Spinal cord (tissue), 10 donors: ENCODE data around the gene TRAF3IP1. TPM values are rescaled to one million over a fixed set of nuclear protein-coding genes. Genes with fewer than 3 reads are reported as not detected.

ENCODE experiments used
- DNase-seq, 6 donors: peaks; one replicate each; pipeline versions ENCODE4 v3.0.0 to v3.0.0-alpha.2; 2013 to 2015; ENCODE audit warnings: low spot score in 6 of 6, low read depth in 4 of 6
- H3K27ac ChIP-seq: one replicate; pipeline ENCODE4 v1.5.1; 2013; ENCODE audit warnings: low read depth, low read length, control low read depth
- H3K27me3 ChIP-seq: one replicate; pipeline ENCODE4 v1.6.1; 2013; ENCODE audit warnings: low read length; ENCODE audit not compliant: control insufficient read depth, insufficient read depth
- H3K36me3 ChIP-seq: one replicate; pipeline ENCODE4 v1.6.1; 2013; ENCODE audit warnings: low read length; ENCODE audit not compliant: control insufficient read depth, insufficient read depth
- H3K4me1 ChIP-seq: one replicate; pipeline ENCODE4 v1.6.1; 2013; ENCODE audit warnings: low read length; ENCODE audit not compliant: control insufficient read depth, insufficient read depth
- H3K4me3 ChIP-seq: one replicate; pipeline ENCODE4 v1.5.1; 2013; ENCODE audit warnings: low read depth, low read length, control low read depth
- H3K9me3 ChIP-seq: one replicate; pipeline ENCODE4 v1.6.1; 2013; ENCODE audit warnings: low read length; ENCODE audit not compliant: control insufficient read depth, insufficient read depth
- WGBS: methylation state at CpG from one replicate; pipeline ENCODE4 v1.1.5; 2013; ENCODE audit warnings: missing lambda C conversion rate; ENCODE audit not compliant: insufficient coverage; 5-methylcytosine and 5-hydroxymethylcytosine counted together
- polyA plus RNA-seq, 2 donors: library from polyadenylated mRNA; unstranded; fragments of 120-200 nt; gene quantifications; one replicate each; pipeline ENCODE4 v1.2.1, GENCODE V29; 2013; ENCODE audit not compliant: insufficient read length in 2 of 2
- total RNA-seq, 2 donors: library from RNA; depleted of rRNA in 1 of 2; stranded (reverse); fragments of 120-200 nt in 1 of 2; fragments of >200 nt in 1 of 2; gene quantifications; one replicate each; pipeline versions ENCODE4 v1.2.3 to v1.2.4, GENCODE V29; 2013 to 2014
- donor health status: healthy.

Gene TRAF3IP1
- total and polyA plus RNA-seq, 4 donors, result 12.2 to 19.2 (median 17.6) TPM

DNA sequence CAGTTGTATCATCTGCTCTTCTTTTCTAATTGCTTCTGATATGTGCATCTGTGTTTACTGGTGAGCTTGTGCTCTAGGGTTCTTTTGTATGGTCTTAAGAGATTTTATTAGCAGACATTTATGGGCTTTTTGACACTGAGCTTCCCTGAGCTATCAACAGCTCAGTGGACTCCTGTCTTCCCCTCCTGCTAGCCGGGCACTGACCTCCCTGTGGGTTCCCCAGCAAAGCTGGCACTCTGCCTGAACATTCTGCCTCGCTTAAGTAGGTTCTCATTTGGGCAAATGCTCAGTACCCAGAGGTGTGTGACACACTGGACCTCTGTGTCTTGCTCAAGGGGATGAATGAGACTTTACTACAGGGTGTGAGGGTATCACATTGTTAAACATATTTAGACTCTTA lies 15.8 kb downstream of the TRAF3IP1 start:
- Histone ChIP-seq H3K27ac (no peak overlapping the region), H3K4me1 (peaks cover 12% of the 10 kb centered on the region), H3K9me3 (no peaks in the 10 kb centered on the region), H3K27me3 (no peaks in the 10 kb centered on the region), H3K4me3 (no peak overlapping the region), H3K36me3 (peaks cover 40% of the 10 kb centered on the region)
- 15% methylated on average over 2 of the region's 2 CpGs for WGBS
- peak in 2 of 6 donors; percentile 28 to 42 for DNase-seq

DNA sequence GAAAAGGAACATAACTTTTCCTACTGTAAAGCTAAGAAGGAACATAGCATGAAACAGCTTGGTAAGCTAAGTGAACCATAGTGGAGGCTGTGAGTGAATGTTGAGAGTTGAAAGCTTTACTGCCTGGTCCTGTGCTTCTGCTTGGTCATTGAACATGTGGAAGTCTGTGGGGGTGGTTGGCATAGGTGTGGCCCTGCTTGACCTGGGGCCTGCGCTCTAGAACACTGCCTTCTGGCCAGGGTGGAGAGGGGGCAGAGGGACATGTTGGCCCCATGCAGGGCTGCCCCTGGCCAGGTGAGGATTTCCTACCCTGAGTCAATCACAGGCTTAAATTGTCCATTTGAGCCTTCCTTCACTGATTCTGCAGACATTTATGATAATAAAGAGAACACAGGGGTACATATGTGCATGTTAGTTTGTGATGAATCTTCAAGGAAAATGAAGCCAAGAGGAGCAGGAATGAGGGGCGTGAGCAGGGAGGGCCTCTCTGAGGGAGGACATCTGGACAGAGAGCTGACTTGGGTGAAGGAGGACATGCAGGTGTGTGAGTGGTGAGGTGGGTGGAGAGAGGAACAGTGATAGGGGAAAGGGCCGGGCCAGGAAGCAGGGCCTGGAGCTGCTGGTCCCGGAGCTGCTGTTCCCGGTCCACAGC lies 16.6 kb downstream of the TRAF3IP1 start:
- Histone ChIP-seq H3K4me1 (peaks cover 12% of the 10 kb centered on the region), H3K27ac (no peak overlapping the region), H3K36me3 (peaks cover 35% of the 10 kb centered on the region), H3K27me3 (no peaks in the 10 kb centered on the region), H3K9me3 (no peaks in the 10 kb centered on the region), H3K4me3 (no peak overlapping the region)
- no peak for DNase-seq
- 97% methylated on average over 5 of the region's 5 CpGs for WGBS

DNA sequence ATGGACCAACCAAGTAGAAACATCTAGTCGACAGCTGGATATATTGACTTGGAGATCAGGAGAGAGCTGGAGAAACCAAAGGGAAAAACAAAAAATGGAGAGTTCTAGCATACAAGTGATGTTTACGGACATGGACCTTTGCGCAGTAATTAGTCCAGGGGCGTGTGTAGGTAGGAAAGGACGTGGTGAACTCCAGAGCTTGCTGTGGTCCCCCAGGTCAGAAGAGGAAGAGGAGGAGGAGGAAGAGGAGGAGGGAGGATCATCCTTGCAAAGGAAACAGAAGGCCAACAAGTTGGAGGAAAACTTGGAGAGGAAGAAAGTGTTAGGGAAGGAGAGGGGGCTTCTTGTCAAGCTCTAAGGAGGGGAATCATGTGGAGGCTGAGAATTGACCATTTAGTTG lies 17.5 kb downstream of the TRAF3IP1 start:
- no peaks in the 10 kb centered on the region for H3K27me3 ChIP-seq
- no peak overlapping the region for H3K4me3 ChIP-seq
- peaks cover 12% of the 10 kb centered on the region for H3K4me1 ChIP-seq
- H3K27ac ChIP-seq, result no peak overlapping the region
- H3K36me3 ChIP-seq, result peaks cover 35% of the 10 kb centered on the region
- no peak for DNase-seq
- no peaks in the 10 kb centered on the region for H3K9me3 ChIP-seq
- 90% methylated on average over 5 of the region's 5 CpGs for WGBS

DNA sequence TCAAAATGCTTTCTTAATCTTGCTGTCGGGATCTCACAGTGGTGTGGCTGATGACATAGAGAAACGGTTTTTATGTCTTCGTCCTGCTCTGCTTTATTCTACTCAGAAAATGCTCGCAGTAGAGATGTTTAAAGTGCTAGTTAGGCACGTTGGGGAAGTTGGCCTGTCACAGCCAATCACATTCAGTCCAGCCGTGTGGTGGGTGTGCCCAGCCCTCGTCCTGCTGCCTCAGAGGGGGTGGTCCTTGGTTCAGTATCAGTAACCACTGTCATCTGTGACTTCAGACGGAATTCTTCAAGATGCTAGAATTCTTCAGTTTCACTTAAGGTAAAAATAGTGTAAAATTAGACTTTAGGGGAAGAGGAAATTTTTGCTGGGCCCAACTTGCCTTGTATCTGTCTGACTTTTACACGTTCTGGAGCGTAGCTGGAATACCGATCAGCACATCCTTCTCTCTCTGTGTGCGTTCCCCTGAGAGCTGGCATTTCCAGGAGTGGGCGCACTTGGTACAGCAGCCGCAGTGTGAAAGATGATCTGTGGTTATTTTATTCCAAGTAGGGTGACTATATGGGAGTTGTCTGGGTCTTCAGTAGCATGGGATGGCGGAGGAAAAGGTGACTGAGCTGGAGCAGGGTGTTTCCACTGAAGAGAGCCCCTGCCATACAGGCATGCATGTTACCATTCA lies 18.5 kb downstream of the TRAF3IP1 start:
- Histone ChIP-seq H3K27ac (no peak overlapping the region), H3K4me3 (no peak overlapping the region), H3K36me3 (peaks cover 32% of the 10 kb centered on the region), H3K27me3 (no peaks in the 10 kb centered on the region), H3K9me3 (no peaks in the 10 kb centered on the region), H3K4me1 (peaks cover 12% of the 10 kb centered on the region)
- WGBS, result 76% methylated on average over 10 of the region's 15 CpGs
- DNase-seq, result peak in 1 of 6 donors; percentile 7

DNA sequence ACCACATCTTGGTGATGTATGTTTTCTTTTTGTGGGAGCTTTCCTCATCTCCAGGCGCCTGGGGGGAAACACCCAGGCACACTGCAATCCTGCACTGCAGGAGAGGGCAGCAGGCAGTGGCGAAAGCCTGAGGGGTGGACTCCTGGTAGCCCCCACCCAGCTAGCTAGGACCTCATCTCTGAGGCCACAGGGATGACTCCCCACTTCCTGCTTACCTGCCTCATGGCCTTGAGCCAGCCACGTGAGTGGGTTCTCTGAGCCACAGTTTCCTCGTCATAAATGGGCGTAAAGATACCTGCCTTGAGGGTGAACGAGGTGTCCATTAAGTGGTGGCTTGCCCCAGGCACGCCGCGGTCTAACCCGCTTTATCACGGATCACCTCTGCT lies 19.1 kb downstream of the TRAF3IP1 start:
- H3K4me3 ChIP-seq, result no peak overlapping the region
- H3K36me3 ChIP-seq, result peaks cover 29% of the 10 kb centered on the region
- H3K27ac ChIP-seq, result no peak overlapping the region
- no peaks in the 10 kb centered on the region for H3K9me3 ChIP-seq
- peaks cover 12% of the 10 kb centered on the region for H3K4me1 ChIP-seq
- 88% methylated on average over 11 of the region's 11 CpGs for WGBS
- H3K27me3 ChIP-seq, result no peaks in the 10 kb centered on the region
- no peak for DNase-seq

DNA sequence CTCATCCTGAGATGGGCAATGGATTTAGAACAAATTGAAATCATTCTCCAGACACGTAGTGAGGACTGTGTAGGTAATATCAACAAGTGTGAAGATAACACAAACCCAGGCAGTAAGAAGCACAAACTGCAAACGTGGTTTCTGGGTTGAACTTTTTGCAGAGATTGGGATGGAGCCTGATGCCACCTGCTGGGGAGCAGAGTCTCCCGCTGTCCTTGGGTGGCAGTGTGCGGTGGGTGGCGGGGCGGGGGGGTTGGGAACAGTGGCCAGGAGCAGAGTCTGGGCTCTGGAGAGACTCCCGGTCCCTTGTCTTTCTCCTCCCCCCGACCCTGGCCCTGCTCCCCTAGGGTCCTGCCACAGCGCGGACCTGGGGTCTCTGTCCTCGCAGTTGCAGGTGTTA lies 19.5 kb downstream of the TRAF3IP1 start:
- no peaks in the 10 kb centered on the region for H3K9me3 ChIP-seq
- H3K36me3 ChIP-seq, result peaks cover 33% of the 10 kb centered on the region
- no peak overlapping the region for H3K27ac ChIP-seq
- H3K4me1 ChIP-seq, result peaks cover 12% of the 10 kb centered on the region
- no peak for DNase-seq
- 82% methylated on average over 10 of the region's 11 CpGs for WGBS
- no peaks in the 10 kb centered on the region for H3K27me3 ChIP-seq
- no peak overlapping the region for H3K4me3 ChIP-seq

DNA sequence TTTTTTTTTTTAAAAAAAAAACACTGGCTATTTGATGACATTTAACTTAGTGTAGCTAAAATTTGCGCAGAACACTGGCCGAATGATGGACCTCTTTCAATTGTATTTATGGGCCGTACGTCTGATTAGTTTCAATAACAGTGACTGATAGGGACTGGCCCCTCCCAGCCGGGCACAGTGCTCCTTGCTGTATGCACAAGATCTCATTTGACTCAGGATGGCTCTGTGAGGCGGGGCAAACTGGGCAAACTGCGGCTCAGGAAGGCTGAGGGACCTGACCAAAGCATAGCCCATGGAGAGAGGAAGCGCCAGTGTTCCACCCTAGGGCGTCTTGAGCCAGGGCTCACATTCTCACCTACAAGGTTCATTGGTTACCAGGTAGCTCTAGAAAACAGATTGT lies 21.2 kb downstream of the TRAF3IP1 start:
- Histone ChIP-seq H3K4me3 (no peak overlapping the region), H3K36me3 (peaks cover 45% of the 10 kb centered on the region), H3K4me1 (peaks cover 20% of the 10 kb centered on the region), H3K27ac (no peak overlapping the region), H3K27me3 (no peaks in the 10 kb centered on the region), H3K9me3 (no peaks in the 10 kb centered on the region)
- WGBS, result 92% methylated on average over 5 of the region's 9 CpGs
- no peak for DNase-seq

DNA sequence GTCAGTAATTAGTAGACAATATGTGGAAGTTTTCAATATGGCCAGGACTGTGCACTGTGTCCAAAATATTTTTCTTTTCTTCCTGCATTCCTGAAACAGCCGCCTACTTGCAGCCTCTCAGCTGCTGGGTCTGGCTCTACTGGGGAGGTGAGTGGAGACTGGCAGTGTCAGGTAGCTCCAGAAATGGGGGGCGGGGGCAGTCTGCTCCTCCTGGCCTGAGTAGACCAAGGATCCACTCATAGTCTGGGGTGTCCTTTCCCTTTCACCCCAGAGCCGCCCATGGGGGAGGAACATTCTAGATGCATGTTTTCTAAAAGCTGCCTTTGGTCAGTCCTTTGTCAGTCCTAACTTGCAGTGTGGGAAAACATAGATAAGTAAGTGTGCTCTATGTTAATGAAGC lies 23.7 kb downstream of the TRAF3IP1 start:
- Histone ChIP-seq H3K27me3 (no peaks in the 10 kb centered on the region), H3K27ac (no peak overlapping the region), H3K4me3 (no peak overlapping the region), H3K36me3 (peaks cover 30% of the 10 kb centered on the region), H3K4me1 (peaks cover 13% of the 10 kb centered on the region), H3K9me3 (no peaks in the 10 kb centered on the region)
- DNase-seq, result no peak
- WGBS, result no CpG with 5 or more reads among the region's 3 CpGs

DNA sequence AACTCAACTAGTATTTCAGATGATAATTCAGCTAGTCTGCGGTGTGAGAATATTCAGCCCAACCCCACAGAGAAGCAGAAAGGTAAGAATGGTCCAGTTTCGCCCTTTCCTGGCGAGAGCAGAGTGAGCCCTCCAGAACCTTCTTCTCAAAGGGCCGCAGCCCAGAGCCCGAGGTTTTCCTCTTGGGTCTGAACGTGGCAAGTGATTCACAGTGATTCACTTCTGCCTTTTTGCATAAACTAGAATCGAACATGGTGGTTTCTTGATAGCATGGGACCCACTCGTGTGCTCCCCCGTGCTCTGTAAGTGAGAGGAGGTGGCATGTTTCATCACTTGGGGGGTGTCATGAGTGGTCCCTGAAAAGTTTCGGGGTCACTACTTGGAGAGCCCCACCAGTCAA lies 24.2 kb downstream of the TRAF3IP1 start:
- no peak overlapping the region for H3K27ac ChIP-seq
- H3K4me1 ChIP-seq, result peaks cover 13% of the 10 kb centered on the region
- peaks cover 30% of the 10 kb centered on the region for H3K36me3 ChIP-seq
- no peaks in the 10 kb centered on the region for H3K9me3 ChIP-seq
- no peak overlapping the region for H3K4me3 ChIP-seq
- DNase-seq, result no peak
- 93% methylated on average over 9 of the region's 10 CpGs for WGBS
- H3K27me3 ChIP-seq, result no peaks in the 10 kb centered on the region
